Stimulated activated CD8-positive, alpha-beta memory T cell treated with anti-CD3 and anti-CD28 coated beads, Interleukin-4, amount 100 ng/mL, for 1 hour (primary cell): ENCODE data around the gene TMA16.
A peak's percentile ranks its signal among the peaks of the same experiment; 100 is the strongest.
"Not testable (repeated sequence)": the region's sequence is repeated elsewhere in the genome, so short reads cannot be mapped to it uniquely, and the experiment has no call there.

Experiments
- DNase-seq, 2 donors: peaks; one replicate each; pipeline ENCODE4 v3.0.0-alpha.2; 2020; ENCODE audit warnings: low read depth in 2 of 2, low spot score in 1 of 2

TMA16 gene

DNA sequence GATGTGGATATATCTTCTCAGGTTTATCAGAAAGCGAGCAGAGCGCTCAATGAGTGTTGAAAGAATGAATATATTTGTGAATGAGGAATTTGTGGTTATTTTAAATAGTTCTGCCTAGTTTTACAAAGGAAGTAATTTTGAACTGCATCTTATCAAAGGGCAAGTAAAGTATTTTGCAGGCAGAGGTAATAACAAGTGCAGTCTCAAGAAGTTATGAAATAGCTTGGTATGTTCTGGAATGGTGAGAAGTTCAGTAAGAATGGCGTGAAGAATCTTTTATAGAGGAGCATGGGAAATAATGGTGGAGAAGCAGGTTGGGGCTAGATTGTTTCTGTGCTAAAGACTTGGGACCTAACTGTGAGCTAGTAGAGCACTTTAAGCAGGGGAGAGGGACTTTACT lies 10.9 kb downstream of the TMA16 start:
- no peak for DNase-seq

DNA sequence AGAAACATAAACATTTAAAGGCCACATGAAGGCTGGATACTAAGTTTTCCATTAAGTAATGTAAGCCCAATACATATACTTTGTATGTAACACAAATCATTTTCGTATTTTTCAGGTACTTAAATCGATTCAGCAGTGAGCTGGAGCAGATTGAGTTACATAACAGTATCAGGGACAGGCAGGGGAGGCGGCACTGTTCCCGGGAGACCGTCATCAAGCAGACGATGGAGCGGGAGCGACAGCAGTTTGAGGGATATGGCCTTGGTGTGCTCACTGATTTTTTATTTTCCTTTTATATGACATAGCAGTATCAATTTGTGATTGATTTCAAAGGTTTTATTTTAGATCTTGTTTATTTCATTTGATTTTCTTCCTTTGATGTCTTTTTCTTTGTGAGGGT lies 20.7 kb downstream of the TMA16 start:
- no peak for DNase-seq

DNA sequence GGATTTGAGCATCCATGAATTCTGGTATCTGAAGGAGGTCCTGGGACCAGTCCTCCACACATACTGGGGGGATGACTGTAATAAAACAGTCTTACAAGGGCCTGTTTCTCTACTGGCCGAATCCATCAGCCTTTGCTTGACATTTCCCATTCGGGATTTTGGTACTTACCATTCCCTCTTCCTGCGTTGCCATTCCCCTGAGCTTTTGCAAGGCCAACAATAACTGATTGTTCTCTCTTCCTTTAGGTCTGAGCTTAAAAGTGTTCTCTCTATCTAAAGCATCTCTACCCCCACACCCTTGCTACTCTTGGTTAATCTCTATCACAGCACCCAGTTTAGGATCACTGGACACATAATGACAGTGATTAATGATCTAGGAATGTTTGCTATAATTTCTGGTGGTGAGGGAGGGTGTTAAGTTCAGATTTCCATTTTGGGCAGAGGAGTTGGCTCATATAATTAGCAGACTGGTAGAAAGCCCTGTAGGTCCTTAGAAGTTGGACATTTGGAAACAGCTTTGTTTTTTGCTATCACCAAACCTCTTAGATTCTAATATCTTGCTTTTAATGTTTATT lies 29.4 kb downstream of the TMA16 start:
- no peak for DNase-seq

DNA sequence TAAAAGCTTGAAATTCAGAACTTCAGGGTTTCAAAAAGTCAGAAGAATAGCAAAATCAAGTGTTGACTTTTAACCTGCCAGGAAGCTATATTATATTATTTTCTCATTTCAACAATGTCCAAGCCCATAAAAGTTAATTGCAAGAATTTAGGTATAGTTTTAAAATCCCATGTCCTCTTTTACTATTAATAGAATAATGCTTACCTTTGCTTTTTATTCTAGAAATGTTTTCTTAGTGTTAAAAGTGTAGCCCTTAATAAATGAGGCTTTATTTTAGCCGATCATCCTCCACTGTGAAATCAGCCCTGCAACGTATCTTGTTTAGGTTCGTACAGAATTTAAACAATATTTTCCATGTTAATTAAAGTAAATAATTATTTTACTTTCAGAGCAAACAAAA lies 31.5 kb downstream of the TMA16 start:
- no peak for DNase-seq

DNA sequence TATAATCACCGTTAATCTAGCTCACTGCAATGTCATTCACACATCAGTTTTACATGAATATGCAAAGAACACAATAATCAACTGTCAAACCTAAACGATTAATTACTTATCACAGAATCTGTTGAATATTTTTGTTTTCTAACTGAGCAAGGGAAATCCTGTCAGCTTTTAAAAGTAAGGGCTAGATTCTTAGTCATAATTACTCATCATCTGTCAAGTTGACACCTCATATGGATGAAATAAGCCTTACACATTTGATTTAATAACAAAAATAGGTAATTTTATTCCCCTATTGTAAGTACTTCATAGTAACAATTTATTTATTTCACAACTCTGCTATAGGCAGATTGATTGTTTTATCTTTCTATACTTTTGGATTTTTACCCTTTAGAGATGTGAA lies 32.7 kb downstream of the TMA16 start:
- no peak for DNase-seq

DNA sequence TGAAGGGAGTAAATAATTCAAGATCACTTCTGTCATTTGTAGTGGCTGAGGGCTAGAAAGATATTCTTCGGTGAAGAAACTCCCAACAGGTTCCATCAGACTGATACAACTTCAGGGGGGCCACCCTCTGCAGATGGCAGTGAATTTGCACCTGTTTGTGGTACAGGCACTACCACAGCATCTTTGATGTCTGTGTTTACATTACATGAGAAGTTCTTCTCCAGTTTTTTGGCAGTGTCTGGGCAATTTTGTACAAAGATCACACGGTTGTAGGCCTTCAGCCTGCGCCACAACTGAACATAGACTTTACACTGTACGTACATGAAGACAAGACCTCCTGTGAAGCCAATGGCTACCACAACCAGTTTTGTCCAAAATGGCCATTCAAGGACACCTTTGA lies 34.2 kb downstream of the TMA16 start:
- DNase-seq: no peak

DNA sequence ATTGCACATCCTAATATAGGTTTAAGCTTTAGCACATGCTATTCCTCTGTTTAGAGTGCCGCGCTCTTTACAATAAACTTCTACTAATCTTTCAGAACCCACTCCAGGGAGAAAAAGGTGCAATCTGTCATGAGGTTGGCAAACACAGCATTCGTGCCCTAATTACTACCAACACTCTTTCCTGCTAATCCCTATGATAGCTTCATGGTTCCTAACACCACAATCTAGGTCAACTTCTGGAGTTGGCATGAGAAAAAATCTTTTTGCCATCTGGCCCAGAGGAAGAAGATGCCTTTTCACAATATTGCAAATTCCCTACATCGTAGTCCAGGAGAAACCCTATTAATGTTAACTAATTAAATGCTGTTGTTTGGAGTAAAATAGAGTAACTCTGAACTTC lies 39.6 kb downstream of the TMA16 start:
- no peak for DNase-seq

DNA sequence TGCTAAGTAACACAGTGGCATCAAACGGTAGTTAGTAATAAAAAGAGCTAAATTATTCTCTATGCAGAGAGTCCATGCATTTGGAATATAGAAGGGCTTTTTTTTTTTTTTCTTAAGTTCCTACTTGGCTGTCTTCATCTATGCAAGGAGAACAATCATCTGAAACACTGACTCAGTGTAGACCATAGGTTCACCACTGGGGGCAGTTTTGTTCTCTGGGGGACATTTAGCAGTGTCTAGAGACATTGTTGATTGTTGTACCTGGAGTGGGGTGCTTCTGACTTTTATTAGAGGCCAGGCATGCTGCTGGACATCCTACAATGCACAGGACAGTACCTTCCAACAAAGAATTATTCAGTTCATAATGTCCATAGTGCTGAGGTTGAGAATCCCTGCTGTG lies 41.2 kb downstream of the TMA16 start:
- DNase-seq: no peak

DNA sequence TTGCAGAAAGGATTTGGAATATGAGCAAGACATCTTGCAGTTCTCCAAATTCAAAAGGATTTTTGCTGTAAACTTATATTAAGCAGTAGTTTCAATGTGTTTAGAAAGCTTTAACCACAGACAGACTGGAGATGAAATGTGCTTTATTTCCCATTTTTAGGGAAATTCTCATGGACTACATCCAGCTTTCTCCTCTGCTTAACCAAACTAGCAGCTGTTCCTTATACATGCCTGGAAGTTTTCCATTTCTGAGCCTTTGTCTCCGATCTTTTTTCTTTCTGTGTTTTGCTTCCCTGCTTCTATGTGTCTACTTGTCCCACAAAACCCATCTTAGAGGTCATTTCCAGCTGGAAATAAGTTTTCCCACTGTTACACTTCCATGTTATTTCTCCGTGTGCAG lies 41.6 kb downstream of the TMA16 start:
- no peak for DNase-seq

DNA sequence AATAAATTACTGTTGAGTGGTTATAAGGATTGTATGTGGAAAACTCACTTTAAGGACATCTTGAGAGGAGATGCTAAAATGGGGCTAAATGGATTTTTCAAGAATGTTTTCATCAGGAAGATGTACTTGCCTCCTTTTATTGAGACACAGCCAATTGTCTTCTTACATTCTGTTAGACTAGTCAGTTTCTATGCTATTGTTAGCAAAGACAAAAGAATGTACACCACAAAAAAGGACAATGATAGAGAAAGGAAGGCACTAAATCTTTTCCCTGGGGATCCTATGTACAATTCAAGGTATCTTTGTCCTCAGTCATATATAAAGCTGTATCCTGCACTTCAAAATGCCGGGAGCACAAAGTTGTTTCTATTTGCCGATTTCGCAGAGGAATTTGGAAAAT lies 42.6 kb downstream of the TMA16 start:
- DNase-seq: no peak

DNA sequence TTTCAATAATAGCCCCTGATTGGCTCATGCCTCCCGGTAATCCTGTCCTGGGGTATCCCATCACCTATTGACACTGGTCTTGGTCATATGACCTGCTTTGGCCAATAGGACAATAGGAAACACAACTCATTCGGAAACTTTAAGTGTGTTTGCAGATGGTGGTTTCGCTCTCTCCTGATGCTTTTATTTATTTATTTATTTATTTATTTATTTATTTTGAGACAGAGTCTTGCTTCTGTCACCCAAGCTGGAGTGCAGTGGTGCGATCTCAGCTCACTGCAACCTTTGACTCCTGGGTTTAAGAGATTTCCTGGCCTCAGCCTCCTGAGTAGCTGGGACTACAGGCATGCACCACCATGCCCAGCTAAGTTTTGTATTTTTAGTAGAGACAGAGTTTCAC lies 44.3 kb downstream of the TMA16 start:
- not testable (repeated sequence) for DNase-seq

DNA sequence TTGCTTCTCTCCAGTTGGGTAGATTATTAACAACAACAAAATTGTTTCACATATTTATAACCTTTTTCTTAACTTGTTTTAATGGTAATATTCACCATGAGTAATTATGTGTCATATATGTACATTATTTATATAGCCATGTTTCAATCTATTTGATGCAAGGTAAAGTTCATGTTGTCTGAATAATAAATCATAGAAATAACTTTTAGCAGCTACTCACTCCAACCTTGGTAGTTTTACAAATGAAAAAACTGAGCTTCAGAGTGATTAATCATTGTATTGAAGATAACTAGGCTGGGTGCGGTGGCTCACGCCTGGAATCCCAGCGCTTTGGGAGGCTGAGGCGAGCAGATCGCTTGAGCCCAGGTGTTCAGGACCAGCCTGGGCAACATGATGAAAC lies 46.0 kb downstream of the TMA16 start:
- DNase-seq: no peak

DNA sequence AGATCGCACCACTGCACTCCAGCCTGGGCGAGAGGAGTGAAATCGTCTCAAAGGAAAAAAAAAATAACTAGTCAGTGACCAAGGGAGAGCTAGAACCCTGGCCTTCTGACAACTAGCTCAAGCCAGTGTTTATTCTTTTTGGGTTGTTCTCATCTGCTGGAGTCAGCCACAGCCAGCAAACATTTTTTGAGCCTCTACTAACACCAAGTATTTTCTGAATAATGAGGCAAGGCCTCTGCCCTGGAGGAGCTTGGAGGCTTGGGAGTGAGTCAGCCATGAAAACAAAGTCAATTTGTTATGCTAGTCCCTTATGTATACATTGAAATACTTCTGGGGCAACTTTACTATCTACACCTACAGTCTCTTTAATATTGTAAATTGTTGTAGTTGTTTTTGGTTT lies 46.5 kb downstream of the TMA16 start:
- DNase-seq: no peak

DNA sequence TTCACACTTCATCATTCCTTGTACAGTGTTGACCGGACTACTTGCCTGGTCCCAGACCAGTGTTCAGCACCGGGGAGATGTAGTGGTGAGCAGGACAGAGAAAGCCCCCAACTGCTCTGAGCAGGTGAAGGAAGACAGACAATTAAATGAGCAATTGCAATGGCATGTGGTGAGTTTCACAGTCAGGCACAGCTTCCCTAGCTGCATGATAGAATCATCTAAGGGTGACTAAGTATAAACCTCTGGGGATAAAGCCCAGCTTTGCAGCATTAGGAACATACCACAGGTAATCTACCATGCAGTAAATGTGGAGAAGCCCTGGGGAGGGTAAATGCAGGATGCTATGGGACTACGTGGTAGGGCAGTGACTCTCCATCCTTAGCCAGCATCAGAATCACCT lies 47.8 kb downstream of the TMA16 start:
- DNase-seq: no peak

DNA sequence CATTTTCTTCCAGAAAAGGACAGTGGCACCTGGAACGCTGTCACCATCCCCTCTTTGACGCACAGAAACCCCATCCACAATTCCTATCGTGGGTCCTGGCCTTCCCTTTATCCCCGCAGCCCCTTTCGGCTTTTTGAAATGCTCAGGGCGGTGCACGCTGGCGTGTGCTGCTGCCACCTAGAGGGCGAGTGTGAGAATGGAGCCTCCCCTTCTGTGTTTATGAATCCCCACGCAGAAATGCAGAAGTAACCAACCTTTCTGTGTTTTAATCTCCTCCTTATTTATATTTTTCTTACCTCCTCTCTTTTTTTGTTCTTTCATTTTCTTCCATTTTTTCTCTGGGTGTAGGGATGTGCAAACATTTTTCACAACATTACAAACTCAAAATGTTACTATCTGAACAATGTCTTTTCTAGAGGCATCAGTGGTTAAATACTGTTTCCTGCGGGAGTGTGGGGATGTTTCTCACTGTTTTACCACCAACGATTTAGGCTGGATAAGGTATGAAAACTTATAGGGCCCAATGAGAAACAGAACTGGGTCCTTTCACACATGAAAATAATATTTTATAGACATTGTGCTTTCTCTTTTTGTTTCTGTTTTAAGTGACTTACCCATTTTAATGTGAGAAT lies 50.0 kb downstream of the TMA16 start:
- DNase-seq: peak; percentile 25 to 35

DNA sequence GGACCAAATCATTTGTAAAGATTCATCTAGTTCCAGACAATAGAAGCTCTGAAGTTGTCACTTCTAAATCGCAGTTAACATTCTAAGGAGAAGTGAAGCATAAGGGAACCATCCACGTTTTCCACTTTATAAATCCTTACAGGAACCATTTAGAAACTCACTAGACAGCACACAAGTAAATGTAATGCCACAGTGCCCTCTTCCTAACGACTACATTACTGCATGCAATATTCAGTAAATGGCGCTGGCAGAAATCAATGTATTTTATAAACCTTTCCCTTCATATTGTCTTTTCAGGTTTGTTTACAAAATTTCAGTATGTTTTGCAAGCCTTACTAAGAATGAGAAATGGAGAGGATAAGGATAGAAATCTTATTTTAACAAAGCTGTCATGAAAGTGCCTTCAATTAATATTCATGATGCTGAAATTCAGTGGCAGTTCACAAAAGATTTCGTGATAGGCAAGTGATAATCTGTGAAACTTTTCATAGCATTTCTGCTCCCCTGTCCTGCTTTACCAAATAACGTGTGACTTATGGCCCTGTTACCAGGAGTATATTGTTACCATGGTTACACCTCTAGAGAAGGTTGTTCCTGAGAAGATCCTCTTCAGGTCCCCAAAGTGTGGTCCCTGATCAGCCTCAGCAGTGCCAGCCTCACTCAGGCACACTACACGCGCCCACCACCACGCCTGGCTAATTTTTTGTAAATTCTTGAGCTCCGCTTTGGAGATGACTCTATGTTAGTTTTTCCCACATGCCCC lies 54.2 kb downstream of the TMA16 start:
- DNase-seq: no peak

DNA sequence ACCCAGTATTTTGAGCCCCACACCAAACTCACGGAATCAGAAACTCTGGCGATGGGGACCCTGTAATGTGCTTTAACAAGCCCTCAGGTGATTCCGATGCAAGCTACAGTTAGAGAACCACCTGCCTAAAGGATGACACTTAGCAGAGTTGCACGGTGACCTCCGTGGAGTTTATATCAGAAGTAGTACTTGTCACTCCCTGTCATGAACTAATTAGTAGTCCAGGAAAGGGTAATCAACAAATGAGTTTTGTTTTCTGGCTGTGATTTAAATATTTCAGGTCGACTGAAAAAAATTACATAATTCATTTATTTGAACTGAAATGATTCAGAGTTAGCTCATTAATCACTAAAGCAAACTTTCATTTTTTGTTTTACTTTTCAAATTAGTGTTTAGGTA lies 56.4 kb downstream of the TMA16 start:
- no peak for DNase-seq

DNA sequence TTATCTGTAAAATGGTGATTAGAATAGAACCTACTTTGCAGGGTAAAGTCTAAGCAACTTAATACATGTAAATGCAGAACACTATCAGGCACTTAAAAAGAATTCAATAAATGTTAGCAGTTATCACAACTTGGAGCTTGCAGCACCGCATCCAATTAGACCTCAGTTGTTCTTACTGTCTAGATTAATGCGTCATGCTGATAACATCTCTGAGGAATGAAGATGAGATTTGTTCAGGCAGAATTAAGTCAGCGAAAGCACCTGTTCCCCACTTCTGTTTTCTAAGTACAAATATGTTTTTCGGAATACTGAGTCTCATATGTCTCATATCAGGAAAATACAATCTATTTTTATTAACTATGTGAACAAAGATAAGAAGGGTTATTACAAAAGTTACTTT lies 58.7 kb downstream of the TMA16 start:
- no peak for DNase-seq

DNA sequence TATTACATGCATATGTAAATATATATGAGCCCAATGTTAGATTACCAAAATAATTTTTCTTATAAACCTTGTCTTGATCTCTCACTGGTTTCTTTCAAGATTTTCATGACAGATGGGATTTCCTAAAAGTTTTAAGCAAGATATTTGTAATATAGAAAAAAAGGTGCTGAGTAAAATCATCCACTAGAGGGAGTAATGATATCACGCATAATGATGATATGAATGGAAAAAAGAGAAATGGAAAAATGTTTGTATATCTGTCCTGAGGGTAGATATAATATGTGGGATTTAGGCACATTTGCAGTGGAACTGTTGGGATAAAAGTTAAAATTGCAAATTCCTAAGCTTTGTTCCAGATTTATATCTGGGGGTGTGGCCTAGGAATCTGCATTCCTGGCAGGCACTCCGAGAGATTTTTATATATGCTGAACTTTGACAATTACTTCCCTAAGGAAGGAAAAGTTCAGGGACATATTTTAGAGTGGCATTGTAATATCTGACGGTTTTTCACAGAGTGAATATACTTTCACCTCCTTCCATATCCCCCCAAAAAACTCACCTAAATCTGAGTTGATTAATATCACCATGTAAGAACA lies 60.5 kb downstream of the TMA16 start:
- no peak for DNase-seq

DNA sequence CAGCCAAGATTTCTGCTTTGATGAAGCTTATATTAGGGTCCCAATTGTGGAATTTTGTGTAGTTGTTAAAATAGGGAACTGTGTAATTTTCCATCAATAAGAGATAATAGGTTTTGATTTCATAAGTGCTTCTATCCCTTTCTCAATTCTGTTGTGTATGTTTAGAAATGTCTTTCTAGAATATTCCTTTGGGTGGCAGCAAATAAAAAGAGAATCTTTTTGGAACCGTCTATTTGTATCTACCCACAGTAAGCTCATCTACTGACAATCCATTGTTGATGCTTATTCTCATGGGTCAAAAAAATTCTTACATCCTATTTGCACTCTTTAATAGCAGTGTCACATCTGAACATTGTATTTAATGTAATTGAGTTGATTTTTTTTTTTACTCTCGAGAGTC lies 61.7 kb downstream of the TMA16 start:
- no peak for DNase-seq

DNA sequence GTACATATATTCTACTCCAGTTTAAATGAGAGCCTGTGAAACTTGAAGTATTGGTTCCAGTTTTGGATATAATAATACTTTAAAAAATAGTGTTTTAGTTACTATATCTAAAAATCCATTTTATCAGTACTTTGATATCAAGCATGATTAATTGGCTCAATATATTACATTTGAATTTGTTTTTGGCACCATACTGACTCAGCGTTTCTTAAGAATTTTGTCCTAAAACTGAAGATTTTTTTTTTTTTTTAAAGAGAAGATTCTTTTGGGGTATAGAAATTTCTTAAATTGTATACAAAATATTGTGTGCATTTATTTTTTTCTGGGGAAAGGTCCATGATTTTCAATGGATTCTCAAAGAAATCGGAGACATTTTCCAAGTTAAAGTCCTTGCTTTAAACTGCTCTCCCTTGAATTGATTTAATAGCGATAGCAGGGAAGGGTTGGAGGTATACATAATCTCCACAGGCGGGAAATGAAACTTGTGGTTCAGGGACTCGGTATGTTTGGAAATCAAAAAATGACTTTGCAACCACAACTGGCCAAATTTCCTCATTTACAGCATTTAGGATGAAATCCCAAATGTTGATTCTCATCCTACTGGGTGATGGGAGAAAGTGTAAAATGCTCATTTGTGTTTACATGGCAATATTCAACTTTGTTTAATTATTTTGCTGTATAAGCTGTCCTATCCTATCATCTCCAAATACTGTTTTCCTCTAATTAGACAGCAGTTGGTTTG lies 62.3 kb downstream of the TMA16 start:
- no peak for DNase-seq
